22Rv1 (cell line): ENCODE measurements around the gene PUM2.

Experiments used
- ZFX ChIP-seq: fragments of 450-650 bp; IDR thresholded peaks from 2 replicates; pipeline ENCODE4 v1.6.1; 2017; ENCODE audit warnings: antibody characterized with exemption, borderline replicate concordance
- TF ChIP-seq, protein P1 (sequence below): fragments of 450-650 bp; IDR thresholded peaks from 2 replicates; pipeline ENCODE4 v1.5.1; 2017; ENCODE audit warnings: mild to moderate bottlenecking

DNA sequence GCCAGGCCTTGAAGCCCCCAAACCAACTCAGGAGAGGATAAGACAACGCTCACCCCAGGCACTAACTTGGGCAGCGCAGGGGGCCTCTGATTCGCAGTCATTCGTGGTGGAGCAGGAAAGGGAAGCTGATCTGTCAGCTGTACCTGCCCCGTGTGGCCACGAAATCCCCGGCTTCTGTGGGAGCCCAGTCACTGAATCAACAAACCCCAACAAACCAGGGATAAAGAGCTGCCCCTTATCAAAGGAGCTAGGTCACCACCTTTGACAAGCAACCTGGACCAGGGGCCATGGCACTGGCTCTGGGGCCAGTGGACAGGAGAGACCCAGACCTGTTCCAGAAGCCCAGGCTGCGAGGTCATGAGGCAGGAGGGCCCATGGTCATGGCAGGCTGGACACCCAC is 140.2 kb downstream of the PUM2 start:
- TF ChIP-seq, protein P1, sequence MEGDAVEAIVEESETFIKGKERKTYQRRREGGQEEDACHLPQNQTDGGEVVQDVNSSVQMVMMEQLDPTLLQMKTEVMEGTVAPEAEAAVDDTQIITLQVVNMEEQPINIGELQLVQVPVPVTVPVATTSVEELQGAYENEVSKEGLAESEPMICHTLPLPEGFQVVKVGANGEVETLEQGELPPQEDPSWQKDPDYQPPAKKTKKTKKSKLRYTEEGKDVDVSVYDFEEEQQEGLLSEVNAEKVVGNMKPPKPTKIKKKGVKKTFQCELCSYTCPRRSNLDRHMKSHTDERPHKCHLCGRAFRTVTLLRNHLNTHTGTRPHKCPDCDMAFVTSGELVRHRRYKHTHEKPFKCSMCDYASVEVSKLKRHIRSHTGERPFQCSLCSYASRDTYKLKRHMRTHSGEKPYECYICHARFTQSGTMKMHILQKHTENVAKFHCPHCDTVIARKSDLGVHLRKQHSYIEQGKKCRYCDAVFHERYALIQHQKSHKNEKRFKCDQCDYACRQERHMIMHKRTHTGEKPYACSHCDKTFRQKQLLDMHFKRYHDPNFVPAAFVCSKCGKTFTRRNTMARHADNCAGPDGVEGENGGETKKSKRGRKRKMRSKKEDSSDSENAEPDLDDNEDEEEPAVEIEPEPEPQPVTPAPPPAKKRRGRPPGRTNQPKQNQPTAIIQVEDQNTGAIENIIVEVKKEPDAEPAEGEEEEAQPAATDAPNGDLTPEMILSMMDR, result no peak
- no peak for TF ChIP-seq ZFX
